Measurements from ENCODE around the gene VPS16.

DNA sequence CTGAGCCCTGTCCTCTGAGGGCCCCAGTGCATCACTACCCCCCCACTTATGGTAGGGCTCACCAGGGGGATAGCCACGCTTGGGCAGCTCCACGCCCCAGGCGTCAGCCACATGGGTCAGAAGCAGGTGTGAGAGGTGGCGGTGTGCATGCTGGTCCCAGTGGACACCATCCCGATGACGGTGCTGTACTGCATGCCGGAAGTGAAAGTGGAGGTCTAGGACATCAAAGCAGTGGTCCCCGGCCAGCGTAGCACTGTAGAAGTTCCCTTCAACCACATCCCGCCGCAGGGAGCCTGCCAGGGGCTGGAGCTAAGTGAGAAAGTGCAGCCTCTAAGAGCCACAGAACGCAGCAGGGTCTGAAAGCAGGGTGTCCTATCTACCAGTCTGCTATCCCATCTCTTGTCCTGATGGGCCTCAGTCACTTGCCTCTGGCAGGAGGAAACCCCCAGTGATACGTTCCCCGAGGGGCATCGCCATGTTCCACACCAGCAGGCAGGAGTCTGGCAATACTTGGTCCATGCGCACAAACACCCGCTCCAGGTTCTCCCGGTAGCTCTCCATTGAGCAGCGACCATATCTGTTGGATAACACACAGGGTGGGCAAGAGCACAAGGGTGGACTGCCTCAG is 2.3 kb upstream of the VPS16 start:
- TF ChIP-seq, protein P1, sequence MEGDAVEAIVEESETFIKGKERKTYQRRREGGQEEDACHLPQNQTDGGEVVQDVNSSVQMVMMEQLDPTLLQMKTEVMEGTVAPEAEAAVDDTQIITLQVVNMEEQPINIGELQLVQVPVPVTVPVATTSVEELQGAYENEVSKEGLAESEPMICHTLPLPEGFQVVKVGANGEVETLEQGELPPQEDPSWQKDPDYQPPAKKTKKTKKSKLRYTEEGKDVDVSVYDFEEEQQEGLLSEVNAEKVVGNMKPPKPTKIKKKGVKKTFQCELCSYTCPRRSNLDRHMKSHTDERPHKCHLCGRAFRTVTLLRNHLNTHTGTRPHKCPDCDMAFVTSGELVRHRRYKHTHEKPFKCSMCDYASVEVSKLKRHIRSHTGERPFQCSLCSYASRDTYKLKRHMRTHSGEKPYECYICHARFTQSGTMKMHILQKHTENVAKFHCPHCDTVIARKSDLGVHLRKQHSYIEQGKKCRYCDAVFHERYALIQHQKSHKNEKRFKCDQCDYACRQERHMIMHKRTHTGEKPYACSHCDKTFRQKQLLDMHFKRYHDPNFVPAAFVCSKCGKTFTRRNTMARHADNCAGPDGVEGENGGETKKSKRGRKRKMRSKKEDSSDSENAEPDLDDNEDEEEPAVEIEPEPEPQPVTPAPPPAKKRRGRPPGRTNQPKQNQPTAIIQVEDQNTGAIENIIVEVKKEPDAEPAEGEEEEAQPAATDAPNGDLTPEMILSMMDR (IDR thresholded peaks at IDR 0.05), result no peak
- no peak for TF ChIP-seq ZFX (IDR thresholded peaks at IDR 0.05; ENCODE audit: borderline replicate concordance)
